B cell (primary cell): ENCODE data around the gene UMODL1.

ENCODE experiments used
- CTCF ChIP-seq: fragments of 200-600 bp; IDR thresholded peaks from one replicate; pipeline ENCODE4 v1.8.0; 2022; ENCODE audit warnings: antibody characterized with exemption, mild to moderate bottlenecking
- EZH2 ChIP-seq: IDR thresholded peaks from 2 replicates; pipeline ENCODE4 v1.6.1; 2012; ENCODE audit warnings: borderline replicate concordance, low read depth, mild to moderate bottlenecking, moderate library complexity, low read length; ENCODE audit not compliant: insufficient read depth, poor library complexity, severe bottlenecking

DNA sequence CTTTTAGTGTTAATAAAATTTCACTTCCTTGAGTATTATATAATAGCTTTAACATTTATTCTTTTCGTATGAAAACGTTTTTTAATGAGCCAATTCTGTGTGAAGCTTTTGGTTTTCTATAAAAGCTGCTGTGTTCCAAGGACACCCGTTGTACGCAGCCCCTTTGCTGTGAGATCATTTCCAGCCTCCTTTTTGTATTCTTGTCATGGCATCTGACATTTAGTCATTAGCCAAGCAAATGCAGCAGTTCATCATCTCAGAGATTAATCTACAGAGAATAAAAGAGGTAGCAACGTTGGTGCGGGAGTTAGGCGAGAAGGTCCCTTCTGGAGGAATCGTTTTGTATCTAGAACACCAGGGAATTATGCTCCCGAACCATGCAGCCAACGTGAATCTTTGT is 1.3 kb upstream of the UMODL1 start:
- TF ChIP-seq CTCF (no peak), EZH2 (no peak)
